SK-N-SH (cell line): ENCODE data around the gene SCD5. TPM values are rescaled to one million over a fixed set of nuclear protein-coding genes. Genes with fewer than 3 reads are reported as not detected.

ENCODE experiments used
- CTCF ChIA-PET: fragments of 300-600, 350-600 bp; formaldehyde crosslinking; extraction: SDS; loops from one replicate; lab custom pipeline; 2021; lab: Yijun Ruan, JAX
- POLR2A ChIA-PET: fragments of 350-600 bp; sonication (Branson Sonifier 250); formaldehyde crosslinking; extraction: SDS; loops from one replicate; lab custom pipeline; 2020; ENCODE audit warnings: antibody characterized with exemption, inconsistent platforms; lab: Yijun Ruan, JAX
- DNase-seq: peaks from one replicate; pipeline ENCODE4 v3.0.0; 2012
- H2AFZ ChIP-seq: fragments of 200-600 bp; sonication (generic); 2 replicates; pipeline ENCODE4 v1.8.1; 2016; ENCODE audit warnings: antibody characterized with exemption, mild to moderate bottlenecking, low read depth
- H3F3A ChIP-seq: fragments of 200-600 bp; sonication (generic); replicated peaks from 2 replicates; pipeline ENCODE3; 2016; ENCODE audit warnings: antibody characterized with exemption, mild to moderate bottlenecking; ENCODE audit not compliant: insufficient read depth
- H3K27ac ChIP-seq, 2 experiments: fragments of 200-500 bp in 1 of 2; fragments of 200-600 bp in 1 of 2; sonication (Bioruptor generic) in 1 of 2; sonication (generic), shearing (Covaris generic) in 1 of 2; 2 replicates each; pipeline versions ENCODE4 v1.5.1 to v1.6.1; 2014 to 2016; ENCODE audit warnings: low read depth in 2 of 2, inconsistent platforms in 1 of 2, low read length in 1 of 2, mild to moderate bottlenecking in 1 of 2, mixed read lengths in 1 of 2
- H3K27me3 ChIP-seq: fragments of 200-600 bp; sonication (generic), shearing (Covaris generic); 2 replicates; pipeline ENCODE4 v1.6.1; 2016; ENCODE audit warnings: mixed run types; ENCODE audit not compliant: insufficient read depth
- H3K36me3 ChIP-seq, 2 experiments: fragments of 200-500 bp in 1 of 2; fragments of 200-600 bp in 1 of 2; sonication (Bioruptor generic) in 1 of 2; sonication (generic) in 1 of 2; replicated peaks in 1 of 2; 2 replicates each; pipeline versions ENCODE3 to v1.5.1; 2014 to 2016; ENCODE audit warnings: low read length in 1 of 2, mild to moderate bottlenecking in 1 of 2; ENCODE audit not compliant: insufficient read depth in 2 of 2, control insufficient read depth in 1 of 2
- H3K4me1 ChIP-seq, 2 experiments: fragments of 200-500 bp in 1 of 2; fragments of 200-600 bp in 1 of 2; sonication (Bioruptor generic) in 1 of 2; sonication (generic), shearing (Covaris generic) in 1 of 2; 2 replicates each; pipeline versions ENCODE4 v1.5.1 to v1.6.1; 2014 to 2016; ENCODE audit warnings: low read depth in 1 of 2, low read length in 1 of 2, mixed run types in 1 of 2; ENCODE audit not compliant: insufficient read depth in 2 of 2, control insufficient read depth in 1 of 2
- H3K4me2 ChIP-seq: fragments of 200-600 bp; sonication (generic), shearing (Covaris generic); 2 replicates; pipeline ENCODE4 v1.6.1; 2017; ENCODE audit warnings: mixed run types
- H3K4me3 ChIP-seq, 2 experiments: fragments of 200-500 bp in 1 of 2; fragments of 200-600 bp in 1 of 2; sonication (Bioruptor generic) in 1 of 2; sonication (generic), shearing (Covaris generic) in 1 of 2; 2 replicates each; pipeline versions ENCODE4 v1.5.1 to v1.8.1; 2014 to 2016; ENCODE audit warnings: low read depth in 2 of 2, inconsistent platforms in 1 of 2, low read length in 1 of 2, mild to moderate bottlenecking in 1 of 2, mixed read lengths in 1 of 2, moderate library complexity in 1 of 2
- H3K79me2 ChIP-seq: fragments of 200-600 bp; sonication (generic); 2 replicates; pipeline ENCODE4 v1.8.1; 2017; ENCODE audit warnings: mild to moderate bottlenecking; ENCODE audit not compliant: insufficient read depth
- H3K9ac ChIP-seq: fragments of 200-600 bp; sonication (generic); 2 replicates; pipeline ENCODE4 v1.6.1; 2017; ENCODE audit warnings: mixed run types
- H3K9me2 ChIP-seq: fragments of 200-600 bp; sonication (generic); 2 replicates; pipeline ENCODE4 v1.6.1; 2017; ENCODE audit warnings: mixed run types
- H3K9me3 ChIP-seq: fragments of 200-600 bp; sonication (generic); 2 replicates; pipeline ENCODE4 v1.6.1; 2017; ENCODE audit warnings: mixed run types, mild to moderate bottlenecking, moderate library complexity
- H4K20me1 ChIP-seq: fragments of 200-600 bp; sonication (generic); 2 replicates; pipeline ENCODE4 v1.6.1; 2017; ENCODE audit warnings: mild to moderate bottlenecking, mixed run types; ENCODE audit not compliant: insufficient read depth
- CHD2 ChIP-seq: fragments of 150-350 bp; IDR thresholded peaks from 2 replicates; pipeline ENCODE4 v1.6.1; 2018; ENCODE audit warnings: low read length; ENCODE audit not compliant: partially characterized antibody
- CTCF ChIP-seq: fragments of 200-600 bp; sonication (generic); IDR thresholded peaks from 2 replicates; pipeline ENCODE4 v1.6.1; 2017; ENCODE audit warnings: antibody characterized with exemption, mild to moderate bottlenecking, moderate library complexity
- ELF1 ChIP-seq: IDR thresholded peaks from 2 replicates; pipeline ENCODE4 v1.4.0; 2012
- EZH2phosphoT487 ChIP-seq: fragments of 200-600 bp; sonication (generic); IDR thresholded peaks from 2 replicates; pipeline ENCODE4 v1.6.1; 2017; ENCODE audit warnings: low read depth, mixed run types, mild to moderate bottlenecking, antibody characterized with exemption, moderate library complexity, borderline replicate concordance
- FOXJ3 ChIP-seq: sonication (generic); formaldehyde crosslinking; IDR thresholded peaks from 2 replicates; pipeline ENCODE4 v1.5.1; 2020; ENCODE audit warnings: mild to moderate bottlenecking, missing genetic modification reagents
- JUND ChIP-seq: IDR thresholded peaks from 2 replicates; pipeline ENCODE4 v1.4.0; 2012
- MXI1 ChIP-seq: IDR thresholded peaks from 2 replicates; pipeline ENCODE4 v1.6.1; 2012; ENCODE audit warnings: mild to moderate bottlenecking, low read depth, low read length, improper control_type of control experiment
- NFIC ChIP-seq: IDR thresholded peaks from 2 replicates; pipeline ENCODE4 v1.4.0; 2012; ENCODE audit warnings: borderline replicate concordance
- POLR2AphosphoS5 ChIP-seq: IDR thresholded peaks from 2 replicates; pipeline ENCODE4 v1.6.1; 2012; ENCODE audit warnings: low read depth, low read length
- RFX5 ChIP-seq: IDR thresholded peaks from 2 replicates; pipeline ENCODE4 v1.6.1; 2012; ENCODE audit warnings: mild to moderate bottlenecking, improper control_type of control experiment, low read length
- RXRA ChIP-seq: IDR thresholded peaks from 2 replicates; pipeline ENCODE4 v1.4.0; 2012; ENCODE audit warnings: low read depth, mild to moderate bottlenecking, borderline replicate concordance
- TAF1 ChIP-seq: IDR thresholded peaks from 2 replicates; pipeline ENCODE4 v1.6.1; 2012; ENCODE audit warnings: low read depth, mild to moderate bottlenecking, low read length, moderate library complexity, borderline replicate concordance
- TCF12 ChIP-seq: IDR thresholded peaks from 2 replicates; pipeline ENCODE4 v1.4.0; 2012
- YY1 ChIP-seq: IDR thresholded peaks from 2 replicates; pipeline ENCODE4 v1.4.0; 2012; ENCODE audit warnings: low read depth, mild to moderate bottlenecking
- WGBS: methylation state at CpG from one replicate; pipeline ENCODE4 v1.1.6; 2017; ENCODE audit warnings: low lambda C conversion rate; 5-methylcytosine and 5-hydroxymethylcytosine counted together
- polyA plus RNA-seq, 3 experiments: library from polyadenylated mRNA; depleted of rRNA; stranded (reverse); fragments of >200 nt; gene quantifications; 2 replicates each; pipeline ENCODE4 v1.2.3, GENCODE V29; 2012
- TF ChIP-seq, protein P1 (sequence below): IDR thresholded peaks from 2 replicates; pipeline ENCODE4 v1.4.0; 2012; ENCODE audit warnings: low read depth, borderline replicate concordance
- TF ChIP-seq, protein P2 (sequence below): IDR thresholded peaks from 2 replicates; pipeline ENCODE4 v1.4.0; 2012; ENCODE audit warnings: low read depth

SCD5 gene
- polyA plus RNA-seq, 1 of the 3 experiments (the other 2 are of a cell fraction) = 23.7 TPM

DNA sequence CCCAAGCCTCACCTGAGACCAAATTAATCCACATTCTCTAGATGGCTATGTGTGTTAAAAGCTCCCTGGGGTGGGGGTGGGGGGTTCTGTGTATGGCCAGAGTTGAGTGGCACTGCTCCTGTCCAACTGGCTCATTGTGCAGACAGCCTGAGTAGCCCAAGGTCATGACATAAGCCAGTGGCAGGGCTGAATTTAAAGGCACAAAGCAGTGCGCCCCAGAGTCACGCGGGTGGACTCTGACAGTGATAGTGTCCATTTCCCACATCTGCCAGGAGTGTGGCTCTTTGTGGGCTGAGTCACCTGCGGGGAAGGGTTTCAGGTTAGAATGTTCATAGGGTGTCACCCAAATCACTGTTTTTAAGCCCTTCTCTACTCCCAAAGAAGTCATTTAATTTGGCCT, 45.4 kb downstream of the SCD5 start:
- POLR2A ChIA-PET = no interaction called here
- peaks cover 10% of the 10 kb centered on the region for H3F3A ChIP-seq
- WGBS = 91% methylated on average over 4 of the region's 4 CpGs

More for the DNA sequence above, 45.4 kb downstream of the SCD5 start:
- TF ChIP-seq EZH2phosphoT487 = no peak
- no peak for TF ChIP-seq NFIC
- no peak for TF ChIP-seq MXI1
- TF ChIP-seq, protein P1, sequence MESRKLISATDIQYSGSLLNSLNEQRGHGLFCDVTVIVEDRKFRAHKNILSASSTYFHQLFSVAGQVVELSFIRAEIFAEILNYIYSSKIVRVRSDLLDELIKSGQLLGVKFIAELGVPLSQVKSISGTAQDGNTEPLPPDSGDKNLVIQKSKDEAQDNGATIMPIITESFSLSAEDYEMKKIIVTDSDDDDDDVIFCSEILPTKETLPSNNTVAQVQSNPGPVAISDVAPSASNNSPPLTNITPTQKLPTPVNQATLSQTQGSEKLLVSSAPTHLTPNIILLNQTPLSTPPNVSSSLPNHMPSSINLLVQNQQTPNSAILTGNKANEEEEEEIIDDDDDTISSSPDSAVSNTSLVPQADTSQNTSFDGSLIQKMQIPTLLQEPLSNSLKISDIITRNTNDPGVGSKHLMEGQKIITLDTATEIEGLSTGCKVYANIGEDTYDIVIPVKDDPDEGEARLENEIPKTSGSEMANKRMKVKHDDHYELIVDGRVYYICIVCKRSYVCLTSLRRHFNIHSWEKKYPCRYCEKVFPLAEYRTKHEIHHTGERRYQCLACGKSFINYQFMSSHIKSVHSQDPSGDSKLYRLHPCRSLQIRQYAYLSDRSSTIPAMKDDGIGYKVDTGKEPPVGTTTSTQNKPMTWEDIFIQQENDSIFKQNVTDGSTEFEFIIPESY = no peak
- no peak for TF ChIP-seq YY1
- TF ChIP-seq TCF12 = no peak
- no peak for TF ChIP-seq RFX5
- TF ChIP-seq ELF1 = no peak
- no peak for TF ChIP-seq POLR2AphosphoS5
- TF ChIP-seq, protein P2, sequence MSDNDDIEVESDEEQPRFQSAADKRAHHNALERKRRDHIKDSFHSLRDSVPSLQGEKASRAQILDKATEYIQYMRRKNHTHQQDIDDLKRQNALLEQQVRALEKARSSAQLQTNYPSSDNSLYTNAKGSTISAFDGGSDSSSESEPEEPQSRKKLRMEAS = no peak
- no peak for TF ChIP-seq JUND
- no peak for TF ChIP-seq FOXJ3 (CRISPR knock-in tag)
- TF ChIP-seq TAF1 = no peak
- TF ChIP-seq RXRA = no peak
- TF ChIP-seq CHD2 = no peak
- TF ChIP-seq CTCF = no peak
- no peaks in the 10 kb centered on the region for H3K27me3 ChIP-seq
- no peaks in the 10 kb centered on the region for H3K9me3 ChIP-seq
- DNase-seq = peak; percentile 28
- H3K36me3 ChIP-seq = no peaks in the 10 kb centered on the region
- CTCF ChIA-PET = interaction anchor here (1.5 to 2.1 kb wide), 2 partner anchors 13 to 14 kb away, joined by 4 to 8 read pairs; no protein-coding TSS in a partner anchor
- H3K9me2 ChIP-seq = no peaks in the 10 kb centered on the region
- H2AFZ ChIP-seq = no peak overlapping the region
- H3K79me2 ChIP-seq = peaks cover 21% of the 10 kb centered on the region
- H3K4me2 ChIP-seq = no peak overlapping the region
- H3K4me1 ChIP-seq = peaks cover 6 to 7% of the 10 kb centered on the region in 2 experiments; a peak in 2 of 4 replicates
- no peak overlapping the region for H3K9ac ChIP-seq
- H3K4me3 ChIP-seq = no peak overlapping the region
- no peak overlapping the region for H3K27ac ChIP-seq
- no peaks in the 10 kb centered on the region; the same call in 1 of the 2 replicates for H4K20me1 ChIP-seq
